ENCODE data around the gene IDI1. TPM values are rescaled to one million over a fixed set of nuclear protein-coding genes. Genes with fewer than 3 reads are reported as not detected.

IDI1 gene
- polyA plus RNA-seq, 1 of the 3 experiments (the other 2 are of a cell fraction): 15.9 TPM

- Histone ChIP-seq H4K20me1 (ENCODE audit: insufficient read depth) (no peaks in the 10 kb centered on the region), H3K27me3 (ENCODE audit: insufficient read depth) (no peaks in the 10 kb centered on the region), H3K9me3 (no peaks in the 10 kb centered on the region), H3K36me3 (replicated peaks in 1 of 2; ENCODE audit: control insufficient read depth in 1 of 2, insufficient read depth in 2 of 2, low read length in 1 of 2) (peaks cover 9 to 19% of the 10 kb centered on the region in 2 experiments), H3K4me1 (ENCODE audit: control insufficient read depth in 1 of 2, insufficient read depth in 2 of 2, low read depth in 1 of 2, low read length in 1 of 2) (no peaks in the 10 kb centered on the region), H3K4me2 (no peak overlapping the region), H3K9ac (no peak overlapping the region), H3K4me3 (ENCODE audit: low read depth in 2 of 2, low read length in 1 of 2) (no peak overlapping the region), H3F3A (replicated peaks; ENCODE audit: insufficient read depth) (no peaks in the 10 kb centered on the region), H3K79me2 (ENCODE audit: insufficient read depth) (no peaks in the 10 kb centered on the region), H3K9me2 (no peaks in the 10 kb centered on the region), H2AFZ (ENCODE audit: low read depth) (no peak overlapping the region), H3K27ac (ENCODE audit: low read depth in 2 of 2, low read length in 1 of 2) (no peak overlapping the region)
- ChIA-PET POLR2A (no interaction called here), CTCF (interaction anchor here (0.8 kb wide), 1 partner anchor 10 kb away, joined by 3 read pairs; no protein-coding TSS in a partner anchor)
- DNase-seq: no peak
- WGBS (ENCODE audit: low lambda C conversion rate): 94% methylated on average over 6 of the region's 6 CpGs
- TF ChIP-seq PBX3 (IDR thresholded peaks at IDR 0.05) (no peak), MEF2A (IDR thresholded peaks at IDR 0.05; ENCODE audit: borderline replicate concordance, low read depth) (no peak), RCOR1 (IDR thresholded peaks at IDR 0.05; ENCODE audit: low read length) (no peak), USF1 (IDR thresholded peaks at IDR 0.05; ENCODE audit: borderline replicate concordance, low read depth) (no peak), TCF12 (IDR thresholded peaks at IDR 0.05) (no peak), REST (IDR thresholded peaks at IDR 0.05; ENCODE audit: low read depth, low read length) (no peak), FOXM1 (IDR thresholded peaks at IDR 0.05; ENCODE audit: low read depth) (no peak), MAX (IDR thresholded peaks at IDR 0.05; ENCODE audit: low read depth) (no peak), TEAD4 (IDR thresholded peaks at IDR 0.05; ENCODE audit: borderline replicate concordance, insufficient read depth) (no peak)
These were observed 13.7 kb downstream of the IDI1 start for GRCh38 chr10:1035201-1035600.

- Histone ChIP-seq H4K20me1 (ENCODE audit: insufficient read depth) (no peaks in the 10 kb centered on the region), H3K4me2 (no peak overlapping the region), H3K9me2 (no peaks in the 10 kb centered on the region), H3K9me3 (no peaks in the 10 kb centered on the region), H3K27ac (ENCODE audit: low read depth in 2 of 2, low read length in 1 of 2) (no peak overlapping the region), H3K4me1 (ENCODE audit: control insufficient read depth in 1 of 2, insufficient read depth in 2 of 2, low read depth in 1 of 2, low read length in 1 of 2) (no peaks in the 10 kb centered on the region), H3K36me3 (replicated peaks in 1 of 2; ENCODE audit: control insufficient read depth in 1 of 2, insufficient read depth in 2 of 2, low read length in 1 of 2) (peaks cover 4 to 15% of the 10 kb centered on the region in 2 experiments), H3K4me3 (ENCODE audit: low read depth in 2 of 2, low read length in 1 of 2) (no peak overlapping the region), H2AFZ (ENCODE audit: low read depth) (no peak overlapping the region), H3K9ac (no peak overlapping the region), H3K27me3 (ENCODE audit: insufficient read depth) (no peaks in the 10 kb centered on the region), H3K79me2 (ENCODE audit: insufficient read depth) (no peaks in the 10 kb centered on the region), H3F3A (replicated peaks; ENCODE audit: insufficient read depth) (no peaks in the 10 kb centered on the region)
- POLR2A ChIA-PET: no interaction called here
- DNase-seq: no peak
- CTCF ChIA-PET: no interaction called here
- TF ChIP-seq NFIC (IDR thresholded peaks at IDR 0.05; ENCODE audit: borderline replicate concordance): no peak
- no peak for TF ChIP-seq ZBTB33 (IDR thresholded peaks at IDR 0.05; ENCODE audit: borderline replicate concordance, low read depth)
- no peak for TF ChIP-seq TAF1 (IDR thresholded peaks at IDR 0.05; ENCODE audit: borderline replicate concordance, low read depth, low read length)
- no peak for TF ChIP-seq RFX5 (IDR thresholded peaks at IDR 0.05; ENCODE audit: low read length)
- no peak for TF ChIP-seq PBX3 (IDR thresholded peaks at IDR 0.05)
- TF ChIP-seq SMC3 (IDR thresholded peaks at IDR 0.05; ENCODE audit: low read depth, low read length): no peak
- WGBS (ENCODE audit: low lambda C conversion rate): 89% methylated on average over 3 of the region's 3 CpGs
These were observed 14.2 kb downstream of the IDI1 start for GRCh38 chr10:1034758-1035157.
